Measurements from ENCODE around the gene ABCA9.

DNA sequence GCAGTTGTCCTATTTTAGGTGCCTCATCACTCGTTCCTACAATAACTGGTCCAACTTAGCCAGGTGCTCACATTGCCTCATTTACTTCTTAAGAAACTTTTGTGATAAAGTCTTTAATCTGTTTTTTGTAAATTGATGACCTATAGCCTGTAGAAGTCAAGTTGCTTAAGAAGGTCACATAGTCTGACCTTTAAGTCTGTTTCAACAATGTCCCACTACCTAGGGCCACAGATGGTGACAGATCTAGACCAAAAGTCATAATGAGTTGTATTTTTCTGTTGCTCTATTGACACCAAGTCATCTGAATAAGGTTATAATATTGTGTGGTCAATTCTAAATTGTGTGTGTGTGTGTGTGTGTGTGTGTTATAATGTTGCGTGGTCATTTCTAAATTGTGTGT lies 45.1 kb downstream of the ABCA9 start:
- TF ChIP-seq, protein P1, sequence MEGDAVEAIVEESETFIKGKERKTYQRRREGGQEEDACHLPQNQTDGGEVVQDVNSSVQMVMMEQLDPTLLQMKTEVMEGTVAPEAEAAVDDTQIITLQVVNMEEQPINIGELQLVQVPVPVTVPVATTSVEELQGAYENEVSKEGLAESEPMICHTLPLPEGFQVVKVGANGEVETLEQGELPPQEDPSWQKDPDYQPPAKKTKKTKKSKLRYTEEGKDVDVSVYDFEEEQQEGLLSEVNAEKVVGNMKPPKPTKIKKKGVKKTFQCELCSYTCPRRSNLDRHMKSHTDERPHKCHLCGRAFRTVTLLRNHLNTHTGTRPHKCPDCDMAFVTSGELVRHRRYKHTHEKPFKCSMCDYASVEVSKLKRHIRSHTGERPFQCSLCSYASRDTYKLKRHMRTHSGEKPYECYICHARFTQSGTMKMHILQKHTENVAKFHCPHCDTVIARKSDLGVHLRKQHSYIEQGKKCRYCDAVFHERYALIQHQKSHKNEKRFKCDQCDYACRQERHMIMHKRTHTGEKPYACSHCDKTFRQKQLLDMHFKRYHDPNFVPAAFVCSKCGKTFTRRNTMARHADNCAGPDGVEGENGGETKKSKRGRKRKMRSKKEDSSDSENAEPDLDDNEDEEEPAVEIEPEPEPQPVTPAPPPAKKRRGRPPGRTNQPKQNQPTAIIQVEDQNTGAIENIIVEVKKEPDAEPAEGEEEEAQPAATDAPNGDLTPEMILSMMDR (IDR thresholded peaks at IDR 0.05) = no peak
- no peak for TF ChIP-seq POLR2A (IDR thresholded peaks at IDR 0.05)

Data from breast epithelium (tissue), 3 donors.